Dendritic cell treated with granulocyte-macrophage colony-stimulating factor and Interleukin-4, amounts not matched to agents 40 ng/mL and 50 ng/mL, for 4 days (primary cell): Measurements from ENCODE around the gene NMD3.

Experiments used
- H3K27ac Mint-ChIP-seq: one replicate; pipeline ENCODE4 v1.8.0; 2022; ENCODE audit warnings: mild to moderate bottlenecking, mixed read lengths
- H3K27me3 Mint-ChIP-seq: one replicate; pipeline ENCODE4 v1.8.0; 2022; ENCODE audit warnings: mild to moderate bottlenecking, mixed read lengths
- H3K36me3 Mint-ChIP-seq: one replicate; pipeline ENCODE4 v1.8.0; 2022; ENCODE audit warnings: low read depth, mixed read lengths
- H3K4me1 Mint-ChIP-seq: one replicate; pipeline ENCODE4 v1.8.0; 2022; ENCODE audit warnings: low read depth, mixed read lengths
- H3K4me3 Mint-ChIP-seq: one replicate; pipeline ENCODE4 v1.8.0; 2022; ENCODE audit warnings: mild to moderate bottlenecking, moderate library complexity, mixed read lengths
- H3K9me3 Mint-ChIP-seq: one replicate; pipeline ENCODE4 v1.8.0; 2022; ENCODE audit warnings: mixed read lengths
- intact Hi-C: fragments of 100-400 bp; cut with micrococcal nuclease; formaldehyde crosslinking; loops from one replicate; pipeline ENCODE4 v1.15.0; 2022

NMD3 gene

DNA sequence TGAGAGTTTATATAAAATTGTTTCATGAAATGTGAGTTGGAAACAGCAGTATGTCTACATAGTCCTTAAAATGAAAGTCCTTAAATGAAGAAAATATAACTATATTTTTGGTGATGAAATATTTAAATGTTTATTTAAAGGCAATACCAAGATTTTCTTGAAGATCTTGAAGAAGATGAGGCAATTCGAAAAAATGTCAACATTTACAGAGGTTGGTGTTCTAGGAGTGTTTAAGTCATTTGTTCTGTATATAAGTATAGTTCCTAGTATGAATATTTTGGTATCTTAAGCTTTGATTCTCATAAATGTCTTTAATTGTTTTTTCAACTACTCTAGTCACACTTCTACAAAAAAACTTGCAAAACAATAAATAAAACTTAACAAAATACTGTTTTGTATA is 29.0 kb downstream of the NMD3 start:
- Mint-ChIP-seq H3K9me3 (no peaks in the 10 kb centered on the region), H3K27ac (no peak overlapping the region), H3K36me3 (peaks cover 88% of the 10 kb centered on the region), H3K4me3 (no peak overlapping the region), H3K27me3 (no peaks in the 10 kb centered on the region), H3K4me1 (no peaks in the 10 kb centered on the region)
- intact Hi-C loops: no loop called here

DNA sequence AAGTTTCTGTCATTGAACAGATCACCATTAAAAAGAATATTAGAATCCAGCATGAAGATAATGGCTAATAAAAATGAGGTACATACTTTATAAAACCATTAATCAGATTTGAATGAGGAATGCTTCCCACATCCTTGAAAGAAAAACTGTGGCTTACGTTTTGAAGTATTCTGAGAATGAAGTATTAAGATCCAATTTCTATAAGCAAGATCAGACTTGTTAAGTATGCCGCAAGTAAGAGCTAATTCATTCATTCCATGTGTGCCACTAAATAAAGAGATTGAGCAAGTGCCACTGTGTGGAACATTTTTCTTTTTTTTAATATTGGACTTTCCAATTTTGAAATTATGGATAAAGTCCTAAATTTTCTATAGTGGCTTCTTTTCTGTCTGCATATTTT is 30.6 kb downstream of the NMD3 start:
- Mint-ChIP-seq H3K36me3 (peaks cover 88% of the 10 kb centered on the region), H3K4me1 (no peaks in the 10 kb centered on the region), H3K4me3 (no peak overlapping the region), H3K27me3 (no peaks in the 10 kb centered on the region), H3K9me3 (no peaks in the 10 kb centered on the region), H3K27ac (no peak overlapping the region)
- intact Hi-C loops: no loop called here

DNA sequence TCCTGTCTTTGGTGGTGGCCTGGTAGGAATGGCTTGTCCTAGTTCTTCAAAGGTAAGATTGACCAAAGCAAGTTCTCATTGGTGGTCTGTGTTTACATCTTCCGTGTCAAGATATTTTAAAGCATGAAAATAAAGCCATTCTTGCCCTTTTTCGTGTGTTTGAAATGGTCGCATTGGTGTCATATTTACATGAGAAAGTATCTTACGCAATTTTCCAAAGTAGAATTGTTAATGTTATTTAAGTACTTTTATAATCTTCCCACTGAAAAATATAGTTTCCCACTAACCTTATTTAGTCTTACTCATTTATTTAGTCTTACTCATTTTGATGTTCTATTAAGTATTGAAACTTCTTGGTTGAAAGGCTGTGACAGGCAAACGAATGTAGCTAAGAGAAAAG is 31.0 kb downstream of the NMD3 start:
- intact Hi-C loops: no loop called here
- H3K4me1 Mint-ChIP-seq: no peaks in the 10 kb centered on the region
- no peak overlapping the region for H3K4me3 Mint-ChIP-seq
- peaks cover 88% of the 10 kb centered on the region for H3K36me3 Mint-ChIP-seq
- no peaks in the 10 kb centered on the region for H3K9me3 Mint-ChIP-seq
- H3K27me3 Mint-ChIP-seq: no peaks in the 10 kb centered on the region
- H3K27ac Mint-ChIP-seq: no peak overlapping the region

GRCh38 chr3:161253711-161254110 is 32.6 kb downstream of the NMD3 start:
- Mint-ChIP-seq H3K27me3 (no peaks in the 10 kb centered on the region), H3K4me3 (no peak overlapping the region), H3K4me1 (no peaks in the 10 kb centered on the region), H3K36me3 (peaks cover 84% of the 10 kb centered on the region), H3K9me3 (no peaks in the 10 kb centered on the region), H3K27ac (no peak overlapping the region)
- intact Hi-C loops: no loop called here

DNA sequence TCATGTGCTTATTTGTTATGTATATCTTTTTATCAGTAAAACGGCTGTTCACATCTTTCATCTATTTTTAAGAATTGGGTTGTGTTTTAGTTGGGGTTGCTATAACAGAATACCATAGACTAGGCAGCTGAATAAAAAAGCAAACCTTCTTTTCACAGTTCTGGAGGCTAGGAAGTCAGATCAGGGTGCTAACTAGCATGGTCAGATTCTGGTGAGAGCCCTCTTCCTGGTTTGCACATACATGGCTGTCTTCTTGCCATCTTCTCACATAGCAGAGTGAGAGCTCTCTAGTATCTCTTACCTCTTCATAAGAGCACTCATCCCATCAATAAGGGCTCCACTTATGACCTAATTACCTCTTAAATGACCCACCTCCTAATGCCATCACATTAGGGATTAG is 33.8 kb downstream of the NMD3 start:
- Mint-ChIP-seq H3K36me3 (peaks cover 77% of the 10 kb centered on the region), H3K4me3 (no peak overlapping the region), H3K9me3 (peaks cover 2% of the 10 kb centered on the region), H3K4me1 (no peaks in the 10 kb centered on the region), H3K27ac (no peak overlapping the region), H3K27me3 (no peaks in the 10 kb centered on the region)
- intact Hi-C loops: no loop called here

- no peaks in the 10 kb centered on the region for H3K27me3 Mint-ChIP-seq
- peaks cover 32% of the 10 kb centered on the region for H3K9me3 Mint-ChIP-seq
- H3K4me3 Mint-ChIP-seq: no peak overlapping the region
- no peaks in the 10 kb centered on the region for H3K4me1 Mint-ChIP-seq
- H3K36me3 Mint-ChIP-seq: peaks cover 68% of the 10 kb centered on the region
- no peak overlapping the region for H3K27ac Mint-ChIP-seq
- intact Hi-C loops: no loop called here
These were observed 41.9 kb downstream of the NMD3 start for GRCh38 chr3:161263057-161263456.

- H3K4me1 Mint-ChIP-seq: no peaks in the 10 kb centered on the region
These were observed 43.7 kb downstream of the NMD3 start for GRCh38 chr3:161264852-161265251.

GRCh38 chr3:161265916-161266571 is 44.9 kb downstream of the NMD3 start:
- H3K4me3 Mint-ChIP-seq: no peak overlapping the region
- H3K27ac Mint-ChIP-seq: no peak overlapping the region
- no peaks in the 10 kb centered on the region for H3K27me3 Mint-ChIP-seq
- intact Hi-C loops: no loop called here
- H3K9me3 Mint-ChIP-seq: peaks cover 23% of the 10 kb centered on the region
- no peaks in the 10 kb centered on the region for H3K4me1 Mint-ChIP-seq
- peaks cover 57% of the 10 kb centered on the region for H3K36me3 Mint-ChIP-seq

More at GRCh38 chr3:161264852-161265251, 43.7 kb downstream of the NMD3 start:
- no peaks in the 10 kb centered on the region for H3K27me3 Mint-ChIP-seq
- intact Hi-C loops: no loop called here
- no peak overlapping the region for H3K27ac Mint-ChIP-seq
- H3K36me3 Mint-ChIP-seq: peaks cover 57% of the 10 kb centered on the region
- peaks cover 30% of the 10 kb centered on the region for H3K9me3 Mint-ChIP-seq
- H3K4me3 Mint-ChIP-seq: no peak overlapping the region

- peaks cover 23% of the 10 kb centered on the region for H3K9me3 Mint-ChIP-seq
- intact Hi-C loops: no loop called here
- no peaks in the 10 kb centered on the region for H3K27me3 Mint-ChIP-seq
- H3K36me3 Mint-ChIP-seq: peaks cover 51% of the 10 kb centered on the region
- H3K27ac Mint-ChIP-seq: no peak overlapping the region
- no peak overlapping the region for H3K4me3 Mint-ChIP-seq
- no peaks in the 10 kb centered on the region for H3K4me1 Mint-ChIP-seq
These were observed 45.6 kb downstream of the NMD3 start for GRCh38 chr3:161266731-161267150.

DNA sequence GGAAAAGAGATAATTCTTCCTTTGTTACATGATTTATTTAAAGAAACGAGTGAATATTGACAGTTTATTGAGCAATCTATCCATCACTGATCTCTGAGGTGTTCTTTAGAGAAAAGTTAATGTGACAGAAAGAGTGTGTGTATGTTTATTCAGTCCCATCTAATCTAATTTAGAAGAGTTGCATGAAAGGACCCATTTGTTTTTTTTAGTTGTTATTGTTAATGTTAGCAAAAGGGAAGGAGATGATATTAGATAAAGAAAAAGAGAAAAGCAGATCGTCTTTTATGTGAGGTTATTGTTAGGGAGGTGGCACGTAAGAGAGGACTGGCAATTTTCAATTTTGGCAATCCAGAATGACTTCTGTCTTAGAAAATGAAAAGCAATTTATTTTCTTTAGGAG is 46.5 kb downstream of the NMD3 start:
- intact Hi-C loops: no loop called here

DNA sequence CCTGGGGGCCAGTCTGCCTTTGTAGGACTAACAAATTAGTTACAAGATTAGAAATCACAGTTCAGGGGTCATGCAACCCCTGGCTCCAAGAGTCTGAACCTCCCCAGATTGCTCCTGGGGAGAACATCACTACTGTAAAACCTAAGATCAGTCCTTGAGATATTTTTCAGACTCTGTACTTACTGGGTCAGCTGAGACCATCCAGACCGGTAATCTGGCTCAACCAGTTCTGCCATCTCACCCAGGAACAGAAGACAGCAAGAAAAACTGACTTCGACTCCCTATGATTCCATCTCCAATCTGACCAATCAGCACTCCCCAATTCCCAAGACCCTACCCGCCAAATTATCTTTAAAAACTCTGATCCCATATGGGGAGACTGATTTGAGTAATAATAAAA is 47.5 kb downstream of the NMD3 start:
- no peak overlapping the region for H3K4me3 Mint-ChIP-seq
- intact Hi-C loops: no loop called here
- no peak overlapping the region for H3K27ac Mint-ChIP-seq
- H3K27me3 Mint-ChIP-seq: no peaks in the 10 kb centered on the region
- peaks cover 20% of the 10 kb centered on the region for H3K9me3 Mint-ChIP-seq
- no peaks in the 10 kb centered on the region for H3K4me1 Mint-ChIP-seq
- H3K36me3 Mint-ChIP-seq: peaks cover 33% of the 10 kb centered on the region

More for the DNA sequence above, 46.5 kb downstream of the NMD3 start:
- Mint-ChIP-seq H3K27me3 (no peaks in the 10 kb centered on the region), H3K27ac (no peak overlapping the region), H3K4me3 (no peak overlapping the region), H3K9me3 (peaks cover 23% of the 10 kb centered on the region), H3K4me1 (no peaks in the 10 kb centered on the region), H3K36me3 (peaks cover 42% of the 10 kb centered on the region)

- peaks cover 1% of the 10 kb centered on the region for H3K9me3 Mint-ChIP-seq
- intact Hi-C loops: loop anchor here (5.0 kb wide), 1 partner anchor 564 kb away; no protein-coding TSS in a partner anchor
- H3K4me1 Mint-ChIP-seq: no peaks in the 10 kb centered on the region
- no peak overlapping the region for H3K4me3 Mint-ChIP-seq
- no peaks in the 10 kb centered on the region for H3K27me3 Mint-ChIP-seq
- peaks cover 21% of the 10 kb centered on the region for H3K36me3 Mint-ChIP-seq
- no peak overlapping the region for H3K27ac Mint-ChIP-seq
These were observed 49.9 kb downstream of the NMD3 start for GRCh38 chr3:161270991-161271390.

- H3K27me3 Mint-ChIP-seq: no peaks in the 10 kb centered on the region
- H3K4me1 Mint-ChIP-seq: no peaks in the 10 kb centered on the region
- H3K4me3 Mint-ChIP-seq: no peak overlapping the region
- peaks cover 27% of the 10 kb centered on the region for H3K36me3 Mint-ChIP-seq
- intact Hi-C loops: loop anchor here (5.0 kb wide), 1 partner anchor 564 kb away; no protein-coding TSS in a partner anchor
- no peak overlapping the region for H3K27ac Mint-ChIP-seq
- H3K9me3 Mint-ChIP-seq: no peaks in the 10 kb centered on the region
These were observed 50.5 kb downstream of the NMD3 start for GRCh38 chr3:161271646-161272045.

DNA sequence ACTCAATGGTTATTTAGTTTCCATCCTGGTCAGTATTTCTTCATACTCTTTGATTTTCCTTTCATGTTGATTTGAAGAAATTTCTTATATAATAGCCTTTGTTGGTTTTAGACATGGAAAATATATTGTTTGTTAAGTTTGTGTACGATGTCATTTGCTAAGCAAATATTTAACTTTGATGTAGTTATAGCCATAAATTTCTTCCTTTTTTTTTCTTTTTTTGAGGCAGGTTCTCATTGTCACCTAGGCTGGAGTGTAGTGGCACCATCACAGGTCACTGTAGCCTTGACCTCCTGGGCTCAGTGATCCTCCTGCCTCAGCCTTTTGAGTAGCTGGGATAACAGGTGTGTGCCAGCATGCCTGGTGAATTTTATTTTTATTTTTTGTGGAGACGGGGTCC is 51.4 kb downstream of the NMD3 start:
- H3K9me3 Mint-ChIP-seq: peaks cover 2% of the 10 kb centered on the region
- intact Hi-C loops: loop anchor here (5.0 kb wide), 1 partner anchor 565 kb away; no protein-coding TSS in a partner anchor
- H3K4me3 Mint-ChIP-seq: no peak overlapping the region
- H3K27ac Mint-ChIP-seq: no peak overlapping the region
- H3K4me1 Mint-ChIP-seq: no peaks in the 10 kb centered on the region
- H3K36me3 Mint-ChIP-seq: peaks cover 27% of the 10 kb centered on the region
- H3K27me3 Mint-ChIP-seq: no peaks in the 10 kb centered on the region
